ENCODE data around the gene RGS7.

DNA sequence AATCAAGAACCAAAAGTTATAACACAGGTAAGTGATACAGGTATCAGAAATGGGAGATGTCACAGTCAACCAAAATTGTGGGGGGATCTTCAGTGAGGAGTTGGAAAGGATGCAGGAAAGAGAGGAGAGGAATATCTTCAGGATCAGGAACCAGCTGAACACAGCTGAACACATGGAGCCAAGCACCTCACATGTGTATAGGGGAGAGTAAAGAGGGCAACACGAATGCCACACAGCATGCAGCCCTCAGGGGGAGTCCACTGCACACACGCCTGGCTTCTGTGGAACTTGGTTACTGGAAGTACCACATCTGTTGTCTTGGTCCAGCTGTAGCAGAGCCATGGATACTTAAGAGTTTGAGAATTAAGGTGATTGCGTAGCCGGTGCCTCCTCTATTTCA lies 218.8 kb downstream of the RGS7 start:
- TF ChIP-seq EZH2phosphoT487 (IDR thresholded peaks at IDR 0.05; ENCODE audit: low read depth), result no peak
- no peak for TF ChIP-seq CTCF (IDR thresholded peaks at IDR 0.05; ENCODE audit: low read depth, low read length)

All from OCI-LY3 (cell line).